Measurements from ENCODE around the gene GALNT6.

GALNT6 gene

GRCh38 chr12:51381226-51382079 is 9.8 kb downstream of the GALNT6 start:
- ATAC-seq = no peak

- ATAC-seq = no peak
These were observed 11.6 kb downstream of the GALNT6 start for GRCh38 chr12:51379571-51379970.

- no peak for ATAC-seq
These were observed 12.5 kb downstream of the GALNT6 start for GRCh38 chr12:51378749-51379148.

DNA sequence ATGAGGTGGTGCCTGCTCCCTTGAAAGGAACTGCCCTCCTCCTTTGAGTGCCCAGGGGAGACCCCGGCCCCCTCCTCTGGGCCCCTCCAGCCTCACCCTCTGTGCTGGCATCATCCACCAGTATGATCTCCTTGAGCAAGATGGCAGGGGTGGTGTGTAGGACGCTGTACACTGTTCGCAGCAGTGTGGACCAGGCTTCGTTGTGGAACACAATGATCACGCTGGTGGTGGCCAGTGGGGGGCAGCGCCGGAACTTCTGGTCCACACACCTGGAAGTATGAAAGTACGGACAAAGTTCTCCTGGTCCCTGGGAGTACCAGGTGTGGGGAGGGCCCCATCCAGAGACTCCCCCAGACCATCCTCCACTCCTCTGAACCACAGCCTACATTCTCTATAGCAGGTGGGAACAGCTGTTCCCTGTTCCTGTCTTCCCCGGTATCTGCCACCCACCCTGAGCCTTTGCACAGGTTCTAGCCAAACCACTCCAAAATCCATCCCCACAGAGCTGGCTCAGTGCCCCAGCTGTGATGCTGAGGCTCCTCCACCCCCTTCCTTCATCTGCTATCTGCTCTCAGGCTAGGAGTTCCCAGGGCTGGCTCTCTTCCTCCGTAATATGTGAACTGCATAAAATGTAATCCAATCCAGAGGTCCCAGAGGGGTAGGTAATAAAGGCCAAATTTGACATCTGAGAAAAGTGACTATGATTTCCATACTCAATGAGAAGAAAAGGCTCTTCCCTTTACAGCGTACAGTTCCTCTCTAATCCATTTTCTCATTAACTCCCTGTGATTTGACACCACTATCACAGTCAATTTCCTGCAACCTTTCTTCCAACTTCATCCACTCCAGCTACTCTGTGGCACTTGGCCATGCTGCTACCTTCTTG is 13.9 kb downstream of the GALNT6 start:
- ATAC-seq = no peak

GRCh38 chr12:51374856-51375255 is 16.4 kb downstream of the GALNT6 start:
- no peak for ATAC-seq

- no peak for ATAC-seq
These were observed 16.8 kb downstream of the GALNT6 start for GRCh38 chr12:51374361-51374760.

- no peak for ATAC-seq
These were observed 18.0 kb downstream of the GALNT6 start for GRCh38 chr12:51373187-51373586.

DNA sequence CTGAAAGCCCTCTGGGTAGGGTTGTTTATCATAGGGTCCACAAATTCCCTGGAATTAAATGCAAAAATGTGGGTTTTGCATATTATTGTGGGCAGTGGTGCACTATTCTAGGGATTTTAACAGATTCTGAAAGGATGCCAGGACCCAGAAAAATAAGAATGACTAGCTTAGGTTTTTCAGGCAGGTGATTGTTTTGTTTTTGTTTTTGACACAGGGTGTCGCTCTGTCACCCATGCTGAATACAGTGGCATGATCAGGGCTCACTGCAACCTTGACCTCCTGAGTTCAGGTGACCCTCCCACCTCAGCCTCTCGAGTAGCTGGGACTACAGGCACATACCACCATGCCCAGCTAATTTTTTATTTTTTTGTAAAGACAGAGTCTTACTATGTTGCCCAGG is 19.2 kb downstream of the GALNT6 start:
- ATAC-seq = no peak

- no peak for ATAC-seq
These were observed 19.8 kb downstream of the GALNT6 start for GRCh38 chr12:51371295-51371953.

GRCh38 chr12:51370667-51371066 is 20.5 kb downstream of the GALNT6 start:
- no peak for ATAC-seq

DNA sequence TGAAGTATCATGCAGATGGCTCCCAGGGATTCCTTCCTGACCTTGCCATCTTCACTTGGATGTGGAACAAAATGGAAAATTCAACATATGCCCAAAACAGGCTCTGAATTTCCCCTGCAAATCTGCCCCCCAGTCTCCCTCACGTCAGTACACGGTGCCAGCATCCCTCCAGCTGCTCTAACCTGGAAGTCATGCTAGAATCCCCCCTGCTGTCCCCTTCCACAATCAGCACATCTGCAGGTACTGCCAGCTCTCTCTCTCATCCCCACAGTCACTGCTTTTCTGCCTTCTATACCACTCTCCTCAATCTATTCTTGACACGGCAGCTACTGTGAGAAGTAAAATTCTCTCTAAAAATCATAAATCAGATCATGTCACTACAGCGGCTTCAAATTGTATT is 21.6 kb downstream of the GALNT6 start:
- no peak for ATAC-seq

DNA sequence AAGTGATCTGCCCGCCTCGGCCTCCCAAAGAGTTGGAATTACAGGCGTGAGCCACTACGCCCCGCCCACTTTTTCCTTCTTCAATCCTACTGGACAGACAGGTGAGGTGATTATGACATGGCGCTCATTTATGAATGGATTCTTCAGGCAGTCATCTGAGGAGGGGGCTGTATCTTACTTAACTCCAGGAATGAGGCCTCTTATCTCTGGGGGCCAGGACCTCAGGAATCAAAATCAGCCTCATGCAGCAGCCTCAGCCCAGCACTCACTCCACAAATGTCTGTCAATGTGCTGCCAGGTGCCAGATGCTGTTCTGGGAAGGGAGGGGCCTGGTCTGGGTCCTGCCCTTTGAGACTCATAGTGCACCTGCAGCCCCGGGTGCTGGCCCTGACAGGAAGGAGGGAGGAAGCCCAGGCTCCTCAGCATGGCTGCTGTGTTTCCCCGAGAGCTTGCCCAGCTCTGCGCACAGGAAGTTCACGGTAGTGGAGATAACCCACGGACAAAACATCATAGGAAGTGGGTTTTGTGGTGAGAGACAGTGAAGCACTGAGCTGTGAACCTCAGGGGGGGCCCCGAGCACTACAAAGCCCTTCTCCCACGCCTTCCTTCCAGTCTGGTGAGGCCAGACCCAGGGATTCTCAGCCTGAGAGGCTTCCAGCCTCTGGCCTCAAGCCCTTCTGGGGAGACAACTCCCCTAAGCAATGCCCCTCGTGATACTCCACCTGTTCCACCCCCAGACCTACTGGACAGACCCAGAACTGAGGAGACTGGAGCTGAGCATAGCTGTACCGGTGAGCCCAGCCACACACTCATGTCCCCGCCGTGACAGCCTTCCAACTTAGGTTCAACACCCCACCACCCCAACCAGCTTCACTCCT is 22.3 kb downstream of the GALNT6 start:
- peak; percentile 97 for ATAC-seq

DNA sequence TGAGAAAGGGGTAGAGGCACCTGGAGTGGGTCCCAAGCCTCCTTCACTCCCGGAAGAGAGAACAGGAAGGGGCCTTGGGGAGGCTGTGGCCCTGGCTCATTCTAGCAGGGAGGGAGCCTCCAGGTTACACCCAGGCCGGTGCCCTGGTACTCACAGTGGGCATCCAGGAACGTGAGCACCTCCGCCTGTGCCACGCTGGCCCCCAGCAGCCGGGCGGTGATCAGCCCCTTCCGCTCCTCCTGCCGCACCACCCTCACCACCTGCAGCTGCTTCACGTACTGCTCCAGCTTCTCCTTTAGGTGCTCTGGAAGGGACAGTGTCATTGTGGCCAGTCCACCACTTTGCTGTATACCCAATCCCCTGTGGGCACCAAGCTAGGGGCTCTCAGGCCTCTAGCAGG is 25.9 kb downstream of the GALNT6 start:
- no peak for ATAC-seq

DNA sequence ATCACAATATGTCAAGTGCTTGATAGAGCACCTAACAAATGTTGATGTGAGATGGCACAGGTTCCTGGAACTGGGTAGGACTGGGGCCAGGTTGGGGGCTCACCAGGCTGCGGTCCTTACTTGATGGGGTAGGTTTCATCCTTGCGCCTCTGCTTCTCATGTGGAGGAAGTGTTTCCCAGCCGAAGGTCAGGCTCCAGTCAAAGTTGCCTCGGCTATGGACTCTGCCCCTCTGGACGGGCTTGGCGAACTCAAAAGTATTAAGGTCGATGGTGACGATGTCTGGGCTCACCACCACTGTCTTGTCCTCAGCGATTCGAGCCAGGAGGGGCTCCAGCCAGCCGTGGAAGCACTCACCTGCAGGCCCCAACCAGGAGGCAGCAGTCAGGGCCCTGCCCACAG is 27.2 kb downstream of the GALNT6 start:
- no peak for ATAC-seq

DNA sequence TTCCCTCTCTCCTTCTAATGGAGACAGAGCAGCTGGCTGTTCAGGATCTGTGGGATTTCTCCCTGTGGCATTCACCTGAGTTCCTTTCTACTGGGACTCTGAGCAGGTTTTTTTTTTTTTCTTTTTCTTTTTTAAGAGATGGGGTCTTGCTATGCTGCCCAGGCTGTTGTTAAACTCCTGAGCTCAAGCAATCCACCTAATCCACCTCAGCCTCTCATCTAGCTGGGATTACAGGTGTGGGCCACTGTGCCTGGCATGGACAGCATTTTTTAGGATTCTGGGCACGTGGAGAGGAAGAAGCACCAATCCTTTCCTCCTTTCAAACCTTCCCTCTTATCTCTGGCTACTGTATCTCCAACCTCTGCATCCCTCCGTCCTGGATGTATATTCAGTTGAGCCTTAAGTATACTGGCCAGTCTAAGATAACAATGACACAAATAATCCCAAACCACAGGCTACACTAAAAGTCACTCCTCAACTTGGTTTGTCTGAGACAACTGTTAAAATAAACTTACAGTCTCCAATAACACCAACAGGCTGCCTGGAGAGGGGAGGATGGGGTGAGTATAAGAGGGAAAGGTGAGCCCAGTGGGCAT is 28.4 kb downstream of the GALNT6 start:
- ATAC-seq = no peak

- no peak for ATAC-seq
These were observed 28.9 kb downstream of the GALNT6 start for GRCh38 chr12:51362307-51362706.

DNA sequence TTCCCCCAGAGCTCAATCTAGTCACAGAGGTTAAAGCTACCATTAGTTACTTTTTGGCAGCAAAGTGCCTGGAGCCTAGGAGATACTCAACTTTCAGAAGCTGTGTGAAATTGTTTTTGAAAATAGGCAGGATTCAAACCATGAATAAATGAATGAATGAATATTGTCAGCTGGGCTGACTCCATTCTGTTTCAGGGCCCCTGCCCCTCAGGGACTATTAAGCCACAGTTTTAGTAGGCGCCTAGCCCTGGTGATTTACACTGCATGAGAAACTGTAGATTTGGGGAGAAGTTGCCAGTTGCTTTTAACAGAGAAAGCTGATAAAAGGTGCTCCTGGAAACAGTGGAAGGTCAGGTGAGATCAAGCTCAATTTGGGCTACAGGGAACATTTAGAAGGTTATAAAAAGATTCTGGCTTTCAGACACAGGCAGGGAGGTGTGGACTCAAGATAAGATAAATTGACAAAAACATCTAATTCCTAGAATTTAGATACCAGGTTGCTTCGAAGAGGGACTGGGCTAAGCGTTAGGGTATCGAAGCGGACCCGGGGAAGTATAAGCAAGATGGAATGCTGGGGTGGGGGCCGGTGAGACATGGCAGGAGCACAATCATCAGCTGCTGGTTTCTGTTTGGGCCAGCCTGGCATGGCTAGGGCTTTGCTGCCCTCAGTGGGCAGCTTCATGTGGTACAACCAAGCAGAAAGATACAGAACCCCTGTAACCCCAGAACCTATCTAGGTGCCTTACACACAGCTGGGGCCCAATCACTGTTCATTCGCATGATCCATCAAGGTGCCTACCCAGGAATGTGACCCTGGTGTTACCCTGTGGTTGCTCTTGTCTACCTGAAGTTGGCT is 29.8 kb downstream of the GALNT6 start:
- ATAC-seq = no peak

- no peak for ATAC-seq
These were observed 30.9 kb downstream of the GALNT6 start for GRCh38 chr12:51360315-51360714.

GRCh38 chr12:51359851-51360250 is 31.4 kb downstream of the GALNT6 start:
- ATAC-seq = no peak

DNA sequence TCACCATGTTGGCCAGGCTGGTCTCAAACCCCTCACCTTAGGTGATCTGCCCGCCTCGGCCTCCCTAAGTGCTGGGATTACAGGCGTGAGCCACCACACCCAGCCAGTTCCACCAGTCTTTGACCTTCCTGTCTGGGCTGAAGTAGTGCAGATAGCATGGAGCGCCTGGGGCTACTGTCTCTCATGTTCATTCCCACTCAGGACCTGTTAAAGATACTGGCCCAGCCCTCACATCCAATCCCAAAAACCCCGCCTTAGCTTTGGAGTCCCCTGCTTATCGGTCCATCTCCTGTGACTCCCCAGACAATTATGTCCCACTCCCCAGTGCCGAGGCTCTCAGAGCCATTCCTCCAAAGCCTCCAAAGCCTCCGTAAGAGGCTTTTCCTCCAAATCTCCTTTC is 32.7 kb downstream of the GALNT6 start:
- ATAC-seq = no peak

All from activated CD4-positive, CD25-positive, alpha-beta regulatory T cell treated with anti-CD3 and anti-CD28 coated beads, Interleukin-2, amount 50 U/mL, for 24 hours (primary cell).